Tibial artery (tissue), 4 donors: ENCODE results near the gene CAT.

Source experiments
- DNase-seq, 2 donors: peaks; one replicate each; pipeline ENCODE4 v3.0.0-alpha.2; 2019
- H3K27ac ChIP-seq, 2 donors: fragments of 200-600 bp; sonication (generic) in 1 of 2; 1 replicate in 1 of 2; 2 replicates in 1 of 2; pipeline ENCODE4 v1.5.1; 2018 to 2019; ENCODE audit warnings: mild to moderate bottlenecking in 1 of 2
- H3K27me3 ChIP-seq, 2 donors: fragments of 200-600 bp; sonication (generic) in 1 of 2; one replicate each; pipeline versions ENCODE4 v1.5.1 to v1.6.0; 2016 to 2019
- H3K36me3 ChIP-seq, 3 donors: fragments of 200-600 bp; sonication (generic) in 2 of 3; one replicate each; pipeline ENCODE4 v1.5.1; 2016 to 2019; ENCODE audit warnings: mild to moderate bottlenecking in 2 of 3
- H3K4me1 ChIP-seq, 4 donors: fragments of 200-600 bp; sonication (generic) in 2 of 4; 1 replicate in 3 of 4; 2 replicates in 1 of 4; pipeline ENCODE4 v1.5.1; 2016 to 2019
- H3K4me3 ChIP-seq, 2 donors: fragments of 200-600 bp; sonication (generic) in 1 of 2; 1 replicate in 1 of 2; 2 replicates in 1 of 2; pipeline ENCODE4 v1.5.1; 2018 to 2019; ENCODE audit warnings: mild to moderate bottlenecking in 2 of 2
- H3K9me3 ChIP-seq, 3 donors: fragments of 200-600 bp; sonication (generic) in 1 of 3; one replicate each; pipeline ENCODE4 v1.5.1; 2016 to 2019
- intact Hi-C: fragments of 100-400 bp; cut with DNase I; formaldehyde crosslinking; loops from one replicate; pipeline ENCODE4 v1.15.0; 2023; ENCODE audit warnings: low total_unique reads
- TF ChIP-seq, protein P1 (sequence below), 2 experiments: fragments of 200-600 bp in 1 of 2; fragments of 450-650 bp in 1 of 2; IDR thresholded peaks; one replicate each; pipeline ENCODE4 v1.5.1; 2017 to 2019; ENCODE audit warnings: antibody characterized with exemption in 2 of 2, mild to moderate bottlenecking in 1 of 2, moderate library complexity in 1 of 2

CAT gene

DNA sequence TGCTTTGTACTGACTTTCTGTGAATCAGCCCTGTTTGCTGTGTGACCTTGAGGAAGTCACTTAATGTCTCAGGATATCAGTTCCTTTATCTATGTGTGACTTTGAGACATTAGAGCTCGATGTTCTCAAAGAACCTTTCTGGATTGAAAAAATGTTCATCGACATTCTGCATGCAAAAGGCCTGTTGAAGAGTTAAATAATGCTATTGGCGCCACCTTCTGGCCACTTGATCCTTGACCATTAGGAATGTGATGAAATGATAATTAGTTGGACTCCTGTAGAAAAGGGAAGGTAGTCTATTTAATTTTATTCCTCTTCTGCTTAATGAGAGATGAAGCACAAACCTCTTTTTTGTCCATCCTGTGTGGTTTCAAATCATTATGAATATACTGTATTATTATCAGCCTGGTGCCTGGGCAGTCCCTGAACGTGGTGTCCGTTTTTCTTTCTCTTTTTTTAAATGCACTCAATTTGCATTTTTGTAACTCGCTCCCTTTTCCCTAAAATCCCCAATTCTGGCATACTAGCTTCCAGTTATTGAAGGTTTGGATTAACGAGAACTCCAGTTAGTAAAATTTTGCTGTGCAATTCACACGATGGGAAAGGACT, 54.2 kb downstream of the CAT start:
- intact Hi-C loops: loop anchor here (5.0 kb wide), 1 partner anchor 321 kb away; no protein-coding TSS in a partner anchor
- no peaks in the 10 kb centered on the region for H3K4me1 ChIP-seq
- H3K4me3 ChIP-seq: no peak overlapping the region
- H3K27me3 ChIP-seq: peaks cover 0 to 16% of the 10 kb centered on the region in 2 donors
- peak in 1 of 2 donors; percentile 79 for DNase-seq
- no peak overlapping the region for H3K27ac ChIP-seq
- no peaks in the 10 kb centered on the region for H3K36me3 ChIP-seq
- no peaks in the 10 kb centered on the region for H3K9me3 ChIP-seq
- TF ChIP-seq, protein P1, sequence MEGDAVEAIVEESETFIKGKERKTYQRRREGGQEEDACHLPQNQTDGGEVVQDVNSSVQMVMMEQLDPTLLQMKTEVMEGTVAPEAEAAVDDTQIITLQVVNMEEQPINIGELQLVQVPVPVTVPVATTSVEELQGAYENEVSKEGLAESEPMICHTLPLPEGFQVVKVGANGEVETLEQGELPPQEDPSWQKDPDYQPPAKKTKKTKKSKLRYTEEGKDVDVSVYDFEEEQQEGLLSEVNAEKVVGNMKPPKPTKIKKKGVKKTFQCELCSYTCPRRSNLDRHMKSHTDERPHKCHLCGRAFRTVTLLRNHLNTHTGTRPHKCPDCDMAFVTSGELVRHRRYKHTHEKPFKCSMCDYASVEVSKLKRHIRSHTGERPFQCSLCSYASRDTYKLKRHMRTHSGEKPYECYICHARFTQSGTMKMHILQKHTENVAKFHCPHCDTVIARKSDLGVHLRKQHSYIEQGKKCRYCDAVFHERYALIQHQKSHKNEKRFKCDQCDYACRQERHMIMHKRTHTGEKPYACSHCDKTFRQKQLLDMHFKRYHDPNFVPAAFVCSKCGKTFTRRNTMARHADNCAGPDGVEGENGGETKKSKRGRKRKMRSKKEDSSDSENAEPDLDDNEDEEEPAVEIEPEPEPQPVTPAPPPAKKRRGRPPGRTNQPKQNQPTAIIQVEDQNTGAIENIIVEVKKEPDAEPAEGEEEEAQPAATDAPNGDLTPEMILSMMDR (IDR thresholded peaks at IDR 0.05): peak; percentile 43 to 56

DNA sequence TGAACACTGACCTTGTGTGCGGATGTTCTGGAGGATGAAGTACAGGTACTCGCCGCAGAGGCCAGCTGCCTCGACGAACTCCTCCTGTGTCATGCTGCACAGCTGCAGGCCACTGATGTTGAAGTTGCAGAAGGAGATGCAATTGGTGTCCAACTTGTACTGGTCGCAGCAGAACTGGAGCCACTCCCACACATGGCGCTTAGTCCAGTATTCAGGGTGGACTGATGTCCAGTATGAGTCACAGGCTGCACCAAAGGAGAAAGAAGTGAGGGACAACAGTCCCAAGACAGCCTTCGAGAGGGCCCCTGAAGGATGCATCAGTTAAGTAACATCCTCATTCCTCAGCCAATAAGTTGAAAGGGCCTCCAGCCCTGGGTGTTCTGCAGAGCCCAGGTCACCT, 54.7 kb downstream of the CAT start:
- H3K27me3 ChIP-seq: peaks cover 0 to 16% of the 10 kb centered on the region in 2 donors
- H3K4me1 ChIP-seq: no peaks in the 10 kb centered on the region
- no peak overlapping the region for H3K4me3 ChIP-seq
- H3K9me3 ChIP-seq: no peaks in the 10 kb centered on the region
- no peak overlapping the region for H3K27ac ChIP-seq
- TF ChIP-seq, protein P1 (IDR thresholded peaks at IDR 0.05): no peak
- intact Hi-C loops: loop anchor here (5.0 kb wide), 1 partner anchor 321 kb away; no protein-coding TSS in a partner anchor
- no peak for DNase-seq
- H3K36me3 ChIP-seq: no peaks in the 10 kb centered on the region

DNA sequence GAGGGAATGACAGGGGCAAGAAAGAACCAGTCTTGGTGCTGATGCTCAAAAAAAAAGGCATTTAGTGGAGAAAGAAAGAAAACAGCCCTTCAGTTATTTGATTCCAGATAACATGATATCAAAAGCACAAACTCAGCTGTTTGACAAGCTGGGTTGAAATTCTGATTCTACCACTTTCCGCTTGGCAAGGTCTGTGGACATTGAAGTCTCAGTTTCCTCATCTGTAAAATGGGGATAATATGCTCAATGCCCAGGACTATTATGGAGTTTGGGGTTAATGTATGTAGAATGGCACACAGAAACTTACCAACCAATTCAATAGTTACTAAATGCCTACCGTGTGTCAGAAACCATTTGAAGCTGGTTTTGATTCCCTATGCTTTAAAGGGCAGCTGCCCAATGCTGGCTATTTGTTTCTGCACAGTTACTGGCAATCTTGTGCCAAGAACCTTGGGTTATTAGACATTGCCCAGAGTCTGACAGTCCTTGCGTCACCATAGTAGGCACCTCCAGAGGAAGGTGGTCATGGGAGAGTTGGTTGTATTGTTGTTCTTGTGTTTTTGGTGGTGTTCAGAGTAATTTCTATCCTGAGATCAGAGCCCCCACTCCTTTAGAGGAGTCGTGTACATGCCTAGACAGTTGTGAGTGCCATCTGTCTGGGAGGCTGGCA, 55.3 kb downstream of the CAT start:
- no peak for DNase-seq
- H3K4me3 ChIP-seq: no peak overlapping the region
- H3K9me3 ChIP-seq: no peaks in the 10 kb centered on the region
- H3K27me3 ChIP-seq: peaks cover 0 to 16% of the 10 kb centered on the region in 2 donors
- H3K4me1 ChIP-seq: no peaks in the 10 kb centered on the region
- intact Hi-C loops: loop anchor here (5.0 kb wide), 1 partner anchor 322 kb away; no protein-coding TSS in a partner anchor
- H3K36me3 ChIP-seq: no peaks in the 10 kb centered on the region
- H3K27ac ChIP-seq: no peak overlapping the region
- TF ChIP-seq, protein P1 (IDR thresholded peaks at IDR 0.05): no peak

DNA sequence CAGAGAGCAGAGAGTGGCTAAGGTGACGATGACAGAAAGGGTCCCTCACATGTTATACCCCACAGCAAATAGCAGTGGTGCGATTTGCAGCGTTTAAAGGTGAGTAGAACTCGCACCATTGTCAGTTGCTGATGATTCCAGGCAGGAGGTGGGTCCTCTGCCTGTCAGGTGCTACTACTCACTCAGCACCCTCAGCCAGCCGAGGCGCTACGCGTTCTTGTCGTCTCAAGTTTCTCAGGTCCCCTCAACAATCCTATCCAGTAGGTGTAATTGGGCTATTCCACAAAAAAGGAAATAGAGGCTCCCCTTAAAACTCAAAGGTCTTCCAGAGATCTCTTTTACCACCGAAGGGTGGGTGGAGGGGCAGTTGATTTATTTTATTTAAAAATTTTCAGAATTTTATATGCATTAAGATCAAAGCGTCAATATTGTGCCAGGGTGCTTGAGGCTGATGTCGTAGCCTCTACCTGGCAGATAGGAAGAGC, 56.5 kb downstream of the CAT start:
- DNase-seq: no peak
- TF ChIP-seq, protein P1 (IDR thresholded peaks at IDR 0.05): no peak
- Histone ChIP-seq H3K27me3 (peaks cover 0 to 24% of the 10 kb centered on the region in 2 donors), H3K36me3 (no peaks in the 10 kb centered on the region), H3K4me3 (no peak overlapping the region), H3K9me3 (no peaks in the 10 kb centered on the region), H3K27ac (no peak overlapping the region), H3K4me1 (no peaks in the 10 kb centered on the region)
- intact Hi-C loops: no loop called here

DNA sequence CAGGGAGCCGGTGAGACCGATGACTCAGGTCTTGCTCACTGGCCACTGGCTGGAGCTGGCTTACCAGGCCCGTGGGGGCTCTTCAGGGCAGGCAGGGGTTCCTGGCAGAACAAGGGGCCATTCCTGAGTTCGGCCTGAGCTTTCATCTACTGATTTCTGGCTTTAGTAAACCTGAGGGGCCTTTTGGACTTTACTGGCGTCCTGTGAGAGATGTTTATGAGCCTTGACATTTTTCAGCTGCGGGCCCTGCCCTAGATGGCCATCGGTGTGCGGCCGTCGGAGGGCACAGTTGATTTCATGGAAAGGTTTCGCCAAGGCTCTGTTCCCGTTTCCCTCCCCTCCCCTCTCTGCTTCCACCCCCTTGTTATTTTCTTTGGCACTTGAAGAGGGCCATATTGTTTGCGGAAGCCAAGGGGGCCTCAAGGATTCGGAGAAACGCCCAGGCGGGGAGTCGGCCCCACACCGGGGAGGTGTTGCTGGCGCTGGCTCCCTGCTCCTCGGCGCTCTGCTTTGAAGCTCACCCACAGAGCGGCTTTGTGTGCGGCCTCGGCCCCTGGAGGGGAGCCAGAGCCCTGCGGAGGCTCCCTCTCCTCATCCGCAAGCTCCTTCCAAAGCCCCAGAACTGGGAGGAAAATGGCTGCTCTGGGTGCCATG, 57.1 kb downstream of the CAT start:
- Histone ChIP-seq H3K9me3 (no peaks in the 10 kb centered on the region), H3K4me3 (no peak overlapping the region), H3K27ac (no peak overlapping the region), H3K36me3 (no peaks in the 10 kb centered on the region), H3K4me1 (no peaks in the 10 kb centered on the region), H3K27me3 (peaks cover 0 to 24% of the 10 kb centered on the region in 2 donors)
- TF ChIP-seq, protein P1 (IDR thresholded peaks at IDR 0.05): no peak
- no peak for DNase-seq
- intact Hi-C loops: no loop called here
